Cortex of kidney (tissue), 1 donor: Measurements from ENCODE around the gene CCDC3.
"Not testable (repeated sequence)": the region's sequence is repeated elsewhere in the genome, so short reads cannot be mapped to it uniquely, and the experiment has no call there.

Experiments
- DNase-seq: peaks from one replicate; lab custom pipeline; 2025; lab: John Stamatoyannopoulos, UW

Gene CCDC3

DNA sequence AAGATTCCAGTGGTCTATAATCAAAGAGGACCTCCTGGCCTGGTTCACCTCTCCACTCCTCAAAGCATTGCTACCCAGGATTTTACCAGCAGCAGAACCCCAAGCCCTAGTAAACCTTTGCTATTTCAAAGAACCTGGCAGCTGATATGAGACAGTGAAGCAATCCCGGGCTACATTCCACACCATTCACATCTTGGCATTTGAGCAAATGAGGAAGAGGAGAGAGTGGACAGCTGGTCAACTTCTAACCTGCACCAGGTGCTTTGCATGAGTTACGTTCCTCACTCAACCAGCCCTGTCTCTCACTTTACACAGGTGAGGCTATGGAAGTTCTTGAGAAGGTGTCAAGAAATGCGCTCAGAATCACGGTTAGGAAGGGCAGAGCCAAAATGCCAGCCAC, 1.1 kb downstream of the CCDC3 start:
- no peak for DNase-seq

DNA sequence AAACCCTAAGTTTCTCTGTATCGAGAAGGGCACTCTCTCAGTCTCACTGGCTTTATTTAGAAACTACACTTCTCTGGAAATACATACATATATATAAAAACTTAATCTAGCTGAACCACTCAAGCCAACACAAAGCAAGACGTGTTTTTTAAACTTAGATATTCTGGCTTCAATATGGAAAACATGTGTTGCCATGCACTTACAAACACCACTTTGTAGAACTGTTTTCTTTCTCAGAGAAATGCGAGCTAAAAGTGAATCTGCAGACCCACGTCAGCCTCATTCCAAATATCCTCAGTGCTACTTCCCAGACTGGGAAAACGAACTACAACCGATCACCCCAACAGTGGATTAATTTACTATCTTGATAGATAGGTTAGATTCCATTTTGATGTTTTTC, 1.7 kb downstream of the CCDC3 start:
- DNase-seq: no peak

DNA sequence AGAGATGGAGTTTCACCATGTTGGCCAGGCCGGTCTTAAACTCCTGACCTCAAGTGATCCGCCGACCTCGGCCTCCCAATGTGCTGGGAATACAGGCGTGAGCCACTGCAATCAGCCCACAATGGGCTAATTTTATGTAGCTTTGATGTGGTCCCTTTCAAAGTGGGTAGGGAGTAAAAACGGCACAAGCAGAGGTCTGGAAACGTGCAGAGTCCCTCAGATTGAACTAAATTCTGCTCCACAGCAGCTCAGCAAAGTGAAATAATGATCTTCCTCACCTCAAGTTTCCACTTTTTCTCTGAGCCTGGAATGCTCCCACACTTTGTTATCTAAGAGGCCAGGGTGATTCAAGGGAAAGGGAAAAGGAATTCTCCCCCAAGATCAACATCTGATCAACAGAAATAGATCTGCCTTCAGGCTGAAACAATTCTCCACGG, 6.1 kb downstream of the CCDC3 start:
- DNase-seq: no peak

DNA sequence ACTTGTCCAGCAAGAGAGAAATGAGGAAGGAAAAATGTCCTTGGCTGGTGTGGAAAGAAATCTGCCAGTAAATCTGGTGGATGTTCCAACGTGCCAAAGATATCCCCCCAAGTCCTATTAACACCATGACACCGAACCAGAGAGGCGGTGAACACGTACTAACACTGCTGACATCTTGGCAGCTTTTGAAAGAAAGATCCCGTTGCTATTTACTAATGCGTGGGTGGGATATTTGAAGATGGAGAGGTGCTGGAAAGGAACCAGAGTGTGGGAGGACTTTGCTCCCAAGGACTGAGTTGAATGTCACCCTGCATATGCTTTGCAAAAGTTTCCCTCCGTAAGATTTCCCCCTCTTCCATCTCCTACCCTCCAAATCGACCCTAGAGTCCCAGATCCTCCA, 7.9 kb downstream of the CCDC3 start:
- no peak for DNase-seq

DNA sequence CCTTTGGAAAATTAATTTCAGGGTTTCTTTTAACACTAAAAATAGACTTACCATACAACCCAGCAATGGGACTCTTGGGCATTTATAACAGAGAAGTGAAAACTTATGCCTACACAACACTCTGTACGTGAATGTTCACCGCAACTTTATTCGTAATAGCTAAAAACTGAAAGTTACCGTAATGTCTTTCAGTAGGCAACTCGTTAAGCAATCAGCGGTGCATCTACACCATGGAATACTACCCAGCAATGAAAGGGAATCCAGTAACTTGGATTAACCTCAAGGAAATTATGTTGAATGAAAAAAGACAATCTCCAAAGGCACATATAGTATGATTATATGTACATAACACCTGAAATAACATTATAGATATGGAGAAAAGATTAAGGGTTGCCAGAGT, 16.2 kb downstream of the CCDC3 start:
- no peak for DNase-seq

DNA sequence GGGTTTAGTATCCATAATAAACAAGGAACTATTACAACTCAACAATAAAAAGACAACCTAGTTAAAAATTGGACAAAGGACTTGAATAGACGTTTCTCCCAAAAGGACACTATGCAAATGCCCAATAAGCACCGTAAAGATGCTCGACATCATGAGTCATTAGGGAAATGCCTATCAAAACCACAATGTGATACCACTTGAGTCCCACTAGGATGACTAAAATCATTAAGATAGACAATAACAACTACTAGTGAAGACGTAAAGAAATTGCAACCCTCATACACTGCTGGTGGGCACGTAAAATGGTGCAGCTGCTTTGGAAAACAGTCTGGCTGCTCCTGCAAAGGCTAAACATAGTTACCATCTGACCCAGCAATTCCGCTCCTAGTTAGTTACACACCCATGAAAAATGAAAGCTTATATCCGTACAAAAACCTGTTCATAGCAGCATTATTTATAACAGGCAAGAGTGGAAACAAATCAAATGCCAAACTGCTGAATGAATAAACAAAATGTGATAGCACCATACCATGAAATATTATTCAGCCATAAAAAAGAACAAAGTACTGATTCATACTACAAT, 17.3 kb downstream of the CCDC3 start:
- DNase-seq: no peak

DNA sequence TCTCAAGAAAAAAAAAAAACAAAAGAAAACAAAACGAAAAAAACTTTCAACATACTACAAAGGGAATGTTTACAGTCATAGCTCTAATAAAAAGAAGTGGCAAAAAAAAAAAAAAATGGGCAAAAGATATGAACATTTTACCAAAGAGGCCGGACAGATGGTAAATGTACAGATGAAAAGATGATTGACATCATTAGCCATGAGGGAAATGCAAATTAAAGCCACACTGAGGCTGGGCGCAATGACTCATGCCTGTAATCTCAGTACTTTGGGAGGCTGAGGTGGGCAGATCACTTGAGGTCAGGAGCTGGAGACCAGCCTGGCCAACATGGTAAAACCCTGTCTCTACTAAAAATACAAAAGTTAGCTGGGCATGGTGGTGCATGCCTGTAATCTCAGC, 17.9 kb downstream of the CCDC3 start:
- DNase-seq: not testable (repeated sequence)

GRCh38 chr10:12981570-12981969, 19.9 kb downstream of the CCDC3 start:
- no peak for DNase-seq

GRCh38 chr10:12980713-12981306, 20.7 kb downstream of the CCDC3 start:
- no peak for DNase-seq

DNA sequence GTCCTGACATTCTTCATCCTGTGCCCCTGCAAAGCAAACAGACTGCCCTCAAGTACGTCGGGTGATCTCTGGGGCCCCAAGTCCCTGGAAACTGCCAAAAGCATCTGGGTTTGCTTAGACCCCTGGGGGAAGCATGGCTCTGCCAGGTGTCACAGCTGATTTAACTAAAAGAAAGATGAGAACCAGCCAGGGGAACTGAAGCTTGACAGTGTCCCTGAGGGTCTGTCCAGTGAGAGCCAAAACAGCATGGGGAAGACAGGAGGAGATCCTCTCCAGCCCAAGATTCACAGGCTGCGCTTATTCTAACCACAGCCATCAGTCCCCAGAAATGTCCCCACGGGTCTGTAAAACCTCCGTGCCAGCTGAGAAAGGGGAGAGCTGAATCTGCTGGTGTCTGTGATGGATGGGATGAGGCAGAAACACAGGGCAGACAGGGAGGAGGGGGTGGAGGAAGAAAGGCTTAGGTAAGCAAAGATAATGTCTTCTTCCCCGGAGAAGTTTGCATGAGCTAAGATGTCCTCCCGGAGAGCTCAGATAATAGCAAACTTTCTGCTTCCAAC, 21.3 kb downstream of the CCDC3 start:
- no peak for DNase-seq

GRCh38 chr10:12978891-12979290, 22.6 kb downstream of the CCDC3 start:
- DNase-seq: no peak

- DNase-seq: no peak
These were observed 25.6 kb downstream of the CCDC3 start for GRCh38 chr10:12975906-12976305.

- no peak for DNase-seq
These were observed 26.2 kb downstream of the CCDC3 start for GRCh38 chr10:12975266-12975665.

DNA sequence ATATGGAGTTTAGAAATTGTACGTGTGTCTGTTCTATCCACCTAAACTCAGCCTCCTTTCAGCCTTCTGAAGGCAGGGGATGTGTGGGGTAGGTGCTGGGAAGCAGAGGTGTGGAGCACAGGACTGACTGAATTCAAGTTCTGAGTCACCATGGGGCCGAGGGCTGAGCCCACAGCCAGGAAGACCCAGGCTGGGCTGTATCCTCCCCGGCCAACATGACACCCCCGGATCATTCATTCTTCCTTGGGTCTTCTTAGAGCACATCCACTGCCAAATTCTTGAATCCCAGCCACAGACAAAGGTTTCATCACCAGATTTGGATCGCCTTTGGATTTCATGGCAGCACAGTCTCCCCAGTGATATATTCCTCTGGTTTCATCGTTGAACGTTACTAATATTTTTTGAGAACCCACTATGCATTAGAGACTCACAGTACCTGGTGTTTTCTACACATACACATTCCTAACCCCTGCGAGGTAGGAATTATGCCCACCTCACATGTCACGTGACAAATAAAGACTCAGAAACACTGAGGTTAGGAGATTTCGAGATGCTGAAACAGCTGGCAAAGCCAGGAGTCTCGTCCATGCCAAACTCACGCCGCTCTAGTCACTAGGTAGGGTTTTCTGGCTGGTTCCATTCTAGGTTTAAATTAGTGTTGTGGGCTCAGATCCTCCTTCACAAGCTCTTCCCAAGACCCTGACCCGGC, 26.9 kb downstream of the CCDC3 start:
- DNase-seq: no peak

- no peak for DNase-seq
These were observed 27.4 kb downstream of the CCDC3 start for GRCh38 chr10:12974078-12974477.

- DNase-seq: no peak
These were observed 28.3 kb downstream of the CCDC3 start for GRCh38 chr10:12973149-12973718.

- no peak for DNase-seq
These were observed 29.4 kb downstream of the CCDC3 start for GRCh38 chr10:12972146-12972545.

- no peak for DNase-seq
These were observed 30.3 kb downstream of the CCDC3 start for GRCh38 chr10:12971001-12971788.

- DNase-seq: no peak
These were observed 31.6 kb downstream of the CCDC3 start for GRCh38 chr10:12969951-12970350.

DNA sequence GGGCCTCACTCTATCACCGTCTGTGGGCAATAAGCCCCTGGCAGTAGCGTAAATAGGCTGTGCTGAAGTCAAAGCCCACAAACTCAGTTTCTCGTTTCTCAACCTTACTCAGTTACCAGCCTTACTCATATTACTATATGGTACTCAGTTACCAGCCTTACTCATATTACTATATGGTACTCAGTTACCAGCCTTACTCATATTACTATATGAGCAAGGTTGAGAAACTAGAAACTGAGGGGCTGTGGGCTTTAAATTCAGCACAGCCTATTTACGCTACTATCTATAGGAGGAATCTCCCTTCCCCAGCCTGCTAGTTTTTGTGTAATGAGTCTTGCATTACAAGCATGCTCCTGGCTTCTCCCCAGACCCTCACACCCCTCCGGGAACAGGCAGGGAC, 35.4 kb downstream of the CCDC3 start:
- DNase-seq: no peak

- no peak for DNase-seq
These were observed 35.9 kb downstream of the CCDC3 start for GRCh38 chr10:12965571-12965970.

DNA sequence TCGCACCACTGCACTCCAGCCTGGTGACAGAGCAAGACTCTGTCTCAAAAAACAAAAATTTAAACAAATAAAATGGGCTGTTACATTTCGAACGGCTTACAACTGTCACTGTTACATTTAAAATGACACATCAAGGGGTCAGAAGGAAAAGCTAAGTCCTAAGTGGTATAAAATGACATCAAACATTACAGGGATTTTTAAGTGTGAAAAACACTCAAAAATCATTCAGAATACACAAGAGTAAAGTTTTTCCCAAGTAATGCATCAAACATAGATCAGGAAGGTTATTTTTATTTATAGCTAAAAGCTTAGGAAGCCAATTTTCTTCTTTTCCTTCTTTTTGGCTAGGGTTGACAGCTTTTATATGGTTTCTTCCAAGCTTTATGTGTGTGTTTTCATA, 39.0 kb downstream of the CCDC3 start:
- DNase-seq: no peak
